Fibroblast of villous mesenchyme (primary cell): Measurements from ENCODE around the gene LMF2. TPM values are rescaled to one million over a fixed set of nuclear protein-coding genes. Genes with fewer than 3 reads are reported as not detected.

ENCODE experiments used
- DNase-seq: peaks from one replicate; pipeline ENCODE4 v3.0.0-alpha.2; 2010; ENCODE audit warnings: low read depth
- H3K4me3 ChIP-seq: 2 replicates; pipeline ENCODE4 v1.5.1; 2011; ENCODE audit warnings: low read depth, mild to moderate bottlenecking, low read length
- CTCF ChIP-seq: IDR thresholded peaks from 2 replicates; pipeline ENCODE4 v1.5.1; 2012; ENCODE audit warnings: low read depth, mild to moderate bottlenecking, low read length; ENCODE audit not compliant: insufficient read depth
- total RNA-seq: library from RNA; depleted of rRNA; stranded (reverse); fragments of >200 nt; gene quantifications from 2 replicates; pipeline ENCODE4 v1.2.3, GENCODE V29; 2012

Gene LMF2
- total RNA-seq, 1 donor, result 50.1 TPM

GRCh38 chr22:50465066-50465930, 42.2 kb downstream of the LMF2 start:
- TF ChIP-seq CTCF, result no peak
- no peak for DNase-seq
- no peak overlapping the region for H3K4me3 ChIP-seq

- TF ChIP-seq CTCF, result no peak
- DNase-seq, result no peak
These were observed 43.1 kb downstream of the LMF2 start for GRCh38 chr22:50464451-50464850.

GRCh38 chr22:50463188-50463900, 44.2 kb downstream of the LMF2 start:
- no peak overlapping the region for H3K4me3 ChIP-seq
- TF ChIP-seq CTCF, result no peak
- no peak for DNase-seq

More at GRCh38 chr22:50464451-50464850, 43.1 kb downstream of the LMF2 start:
- no peak overlapping the region for H3K4me3 ChIP-seq

- TF ChIP-seq CTCF, result no peak
- no peak for DNase-seq
- H3K4me3 ChIP-seq, result no peak overlapping the region
These were observed 45.4 kb downstream of the LMF2 start for GRCh38 chr22:50461979-50462540.

GRCh38 chr22:50461536-50461935, 46.0 kb downstream of the LMF2 start:
- no peak for DNase-seq
- TF ChIP-seq CTCF, result no peak
- H3K4me3 ChIP-seq, result no peak overlapping the region

- no peak overlapping the region for H3K4me3 ChIP-seq
- TF ChIP-seq CTCF, result no peak
- no peak for DNase-seq
These were observed 46.6 kb downstream of the LMF2 start for GRCh38 chr22:50460938-50461337.
